Spleen (tissue), 7 donors: ENCODE data around the gene ALPK3.

ENCODE experiments used
- POLR2A ChIP-seq, 3 donors: fragments of 450-650 bp; IDR thresholded peaks; one replicate each; pipeline ENCODE4 v1.5.1; 2017; ENCODE audit warnings: antibody characterized with exemption in 3 of 3, mild to moderate bottlenecking in 1 of 3
- POLR2AphosphoS5 ChIP-seq, 3 donors: sonication (generic); formaldehyde crosslinking; IDR thresholded peaks; one replicate each; pipeline ENCODE4 v1.5.1; 2017; ENCODE audit warnings: antibody characterized with exemption in 3 of 3
- TF ChIP-seq, protein P1 (sequence below), 11 experiments: fragments of 200-600 bp in 7 of 11; fragments of 450-650 bp in 4 of 11; sonication (generic) in 4 of 11; IDR thresholded peaks in 8 of 11; conservative IDR thresholded peaks in 3 of 11; 1 replicate in 7 of 11; 2 replicates in 4 of 11; pipeline versions ENCODE4 v1.4.0 to v1.8.0; 2016 to 2021; ENCODE audit warnings: antibody characterized with exemption in 11 of 11, inconsistent platforms in 4 of 11, mild to moderate bottlenecking in 1 of 11
- donor health status: DM: no; HTN: no; CAD: no; lungs with moderate emphysema.
- donor health status: DM: no; HTN: no; CAD: no.
- donor health status: DM: no; HTN: no; CAD: no.

DNA sequence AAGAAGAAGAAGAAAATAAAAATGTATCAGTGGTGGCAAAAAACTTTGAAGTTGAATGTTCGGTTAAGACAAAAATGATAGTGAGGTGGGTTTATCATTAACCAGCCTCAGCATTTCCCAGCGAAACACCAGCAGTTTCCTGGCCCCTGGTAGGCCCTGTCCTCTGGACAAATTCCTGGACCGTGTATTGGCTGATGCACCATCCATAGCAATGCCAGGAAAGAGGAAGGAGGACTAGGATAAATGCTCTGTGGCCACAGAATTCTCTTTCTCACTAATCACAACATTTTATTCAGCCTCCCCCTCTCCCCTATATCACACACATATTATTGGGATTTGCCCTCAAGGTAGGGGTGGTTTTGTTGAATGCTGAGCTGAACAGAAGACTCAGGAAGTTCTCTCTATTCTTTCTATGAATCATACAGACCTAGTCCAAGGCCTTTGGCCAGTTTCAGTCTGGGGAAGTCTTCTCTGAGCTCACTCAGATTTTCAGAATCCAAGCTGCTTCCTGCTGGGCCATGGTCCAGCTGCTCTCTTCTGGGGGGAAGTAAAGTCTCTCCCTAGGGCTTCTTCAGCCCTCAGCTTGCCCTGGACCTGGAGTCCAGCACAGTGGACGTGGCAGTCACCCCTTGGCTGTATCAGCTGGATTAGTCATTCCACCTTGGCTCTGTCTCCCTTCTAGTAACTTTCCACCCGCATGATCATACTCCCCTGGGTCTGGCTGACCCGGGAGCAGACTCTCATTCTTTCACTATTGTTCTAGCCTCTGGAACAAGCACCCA, 94.9 kb downstream of the ALPK3 start:
- TF ChIP-seq, protein P1, sequence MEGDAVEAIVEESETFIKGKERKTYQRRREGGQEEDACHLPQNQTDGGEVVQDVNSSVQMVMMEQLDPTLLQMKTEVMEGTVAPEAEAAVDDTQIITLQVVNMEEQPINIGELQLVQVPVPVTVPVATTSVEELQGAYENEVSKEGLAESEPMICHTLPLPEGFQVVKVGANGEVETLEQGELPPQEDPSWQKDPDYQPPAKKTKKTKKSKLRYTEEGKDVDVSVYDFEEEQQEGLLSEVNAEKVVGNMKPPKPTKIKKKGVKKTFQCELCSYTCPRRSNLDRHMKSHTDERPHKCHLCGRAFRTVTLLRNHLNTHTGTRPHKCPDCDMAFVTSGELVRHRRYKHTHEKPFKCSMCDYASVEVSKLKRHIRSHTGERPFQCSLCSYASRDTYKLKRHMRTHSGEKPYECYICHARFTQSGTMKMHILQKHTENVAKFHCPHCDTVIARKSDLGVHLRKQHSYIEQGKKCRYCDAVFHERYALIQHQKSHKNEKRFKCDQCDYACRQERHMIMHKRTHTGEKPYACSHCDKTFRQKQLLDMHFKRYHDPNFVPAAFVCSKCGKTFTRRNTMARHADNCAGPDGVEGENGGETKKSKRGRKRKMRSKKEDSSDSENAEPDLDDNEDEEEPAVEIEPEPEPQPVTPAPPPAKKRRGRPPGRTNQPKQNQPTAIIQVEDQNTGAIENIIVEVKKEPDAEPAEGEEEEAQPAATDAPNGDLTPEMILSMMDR (IDR thresholded peaks at IDR 0.05 in 8 of 11, conservative IDR thresholded peaks at IDR 0.05 in 3 of 11): no peak
- TF ChIP-seq POLR2A (IDR thresholded peaks at IDR 0.05) (no peak), POLR2AphosphoS5 (IDR thresholded peaks at IDR 0.05) (peak in 2 of 3 donors; percentile 43 to 49)
